ENCODE results near the gene ZNF524.

ZNF524 gene

GRCh38 chr19:55594996-55595545, 5.0 kb upstream of the ZNF524 start:
- H3K27me3 ChIP-seq (ENCODE audit: control insufficient read depth, insufficient read depth, low read length): no peaks in the 10 kb centered on the region
- H3K4me2 ChIP-seq (ENCODE audit: low read length): no peak overlapping the region
- no peak overlapping the region for H3K9ac ChIP-seq (ENCODE audit: low read depth, low read length)
- no peaks in the 10 kb centered on the region for H3K9me3 ChIP-seq (replicated peaks; ENCODE audit: low read length)
- peaks cover 5% of the 10 kb centered on the region for H3K4me1 ChIP-seq (ENCODE audit: control insufficient read depth, insufficient read depth, low read length)
- H3K36me3 ChIP-seq (ENCODE audit: insufficient read depth, low read length): peaks cover 26% of the 10 kb centered on the region
- no peak overlapping the region for H3K4me3 ChIP-seq (ENCODE audit: low read length)

- Histone ChIP-seq H3K4me1 (ENCODE audit: control insufficient read depth, insufficient read depth, low read length) (peaks cover 11% of the 10 kb centered on the region), H3K27me3 (ENCODE audit: control insufficient read depth, insufficient read depth, low read length) (no peaks in the 10 kb centered on the region), H3K9me3 (replicated peaks; ENCODE audit: low read length) (no peaks in the 10 kb centered on the region), H3K4me2 (ENCODE audit: low read length) (no peak overlapping the region), H3K9ac (ENCODE audit: low read depth, low read length) (no peak overlapping the region), H3K36me3 (ENCODE audit: insufficient read depth, low read length) (peaks cover 26% of the 10 kb centered on the region), H3K4me3 (ENCODE audit: low read length) (no peak overlapping the region)
These were observed 3.8 kb upstream of the ZNF524 start for GRCh38 chr19:55596304-55596703.

- H3K4me2 ChIP-seq (ENCODE audit: low read length): no peak overlapping the region
- H3K4me1 ChIP-seq (ENCODE audit: control insufficient read depth, insufficient read depth, low read length): peaks cover 14% of the 10 kb centered on the region
- H3K36me3 ChIP-seq (ENCODE audit: insufficient read depth, low read length): peaks cover 26% of the 10 kb centered on the region
- H3K4me3 ChIP-seq (ENCODE audit: low read length): no peak overlapping the region
- no peaks in the 10 kb centered on the region for H3K9me3 ChIP-seq (replicated peaks; ENCODE audit: low read length)
- H3K9ac ChIP-seq (ENCODE audit: low read depth, low read length): no peak overlapping the region
- no peaks in the 10 kb centered on the region for H3K27me3 ChIP-seq (ENCODE audit: control insufficient read depth, insufficient read depth, low read length)
These were observed 2.6 kb upstream of the ZNF524 start for GRCh38 chr19:55597501-55597921.

GRCh38 chr19:55598034-55598433, 2.1 kb upstream of the ZNF524 start:
- H3K27me3 ChIP-seq (ENCODE audit: control insufficient read depth, insufficient read depth, low read length): no peaks in the 10 kb centered on the region
- H3K4me1 ChIP-seq (ENCODE audit: control insufficient read depth, insufficient read depth, low read length): peaks cover 14% of the 10 kb centered on the region
- H3K36me3 ChIP-seq (ENCODE audit: insufficient read depth, low read length): peaks cover 26% of the 10 kb centered on the region

GRCh38 chr19:55598719-55599467, 1.2 kb upstream of the ZNF524 start:
- no peaks in the 10 kb centered on the region for H3K27me3 ChIP-seq (ENCODE audit: control insufficient read depth, insufficient read depth, low read length)
- peak overlapping the region; percentile 95 for H3K9ac ChIP-seq (ENCODE audit: low read depth, low read length)
- peak overlapping the region; percentile 88 for H3K4me2 ChIP-seq (ENCODE audit: low read length)
- H3K4me3 ChIP-seq (ENCODE audit: low read length): peak overlapping the region; percentile 100
- peaks cover 14% of the 10 kb centered on the region for H3K4me1 ChIP-seq (ENCODE audit: control insufficient read depth, insufficient read depth, low read length)
- H3K9me3 ChIP-seq (replicated peaks; ENCODE audit: low read length): no peaks in the 10 kb centered on the region
- H3K36me3 ChIP-seq (ENCODE audit: insufficient read depth, low read length): peaks cover 26% of the 10 kb centered on the region

More at GRCh38 chr19:55598034-55598433, 2.1 kb upstream of the ZNF524 start:
- H3K4me3 ChIP-seq (ENCODE audit: low read length): no peak overlapping the region
- no peaks in the 10 kb centered on the region for H3K9me3 ChIP-seq (replicated peaks; ENCODE audit: low read length)
- H3K4me2 ChIP-seq (ENCODE audit: low read length): peak overlapping the region; percentile 88
- H3K9ac ChIP-seq (ENCODE audit: low read depth, low read length): no peak overlapping the region

- H3K9ac ChIP-seq (ENCODE audit: low read depth, low read length): peak within 1 kb of the TSS; percentile 95
- peak within 1 kb of the TSS; percentile 95 for H3K4me2 ChIP-seq (ENCODE audit: low read length)
- peak within 1 kb of the TSS; percentile 100 for H3K4me3 ChIP-seq (ENCODE audit: low read length)
- H3K36me3 ChIP-seq (ENCODE audit: insufficient read depth, low read length): peaks cover 26% of the 10 kb centered on the region
- peaks cover 16% of the 10 kb centered on the region for H3K4me1 ChIP-seq (ENCODE audit: control insufficient read depth, insufficient read depth, low read length)
- no peaks in the 10 kb centered on the region for H3K27me3 ChIP-seq (ENCODE audit: control insufficient read depth, insufficient read depth, low read length)
- H3K9me3 ChIP-seq (replicated peaks; ENCODE audit: low read length): no peaks in the 10 kb centered on the region
These were observed 633 bp upstream of the ZNF524 start, which contains the start of gene FIZ1 for GRCh38 chr19:55599468-55599841. Gene FIZ1, minus strand, starts transcription at chr19:55599517. Its CDS starts 1,652 bp downstream, at chr19:55597865.

- Histone ChIP-seq H3K9ac (ENCODE audit: low read depth, low read length) (peak overlapping the region; percentile 95), H3K4me3 (ENCODE audit: low read length) (peak overlapping the region; percentile 100), H3K9me3 (replicated peaks; ENCODE audit: low read length) (no peaks in the 10 kb centered on the region), H3K4me2 (ENCODE audit: low read length) (peak overlapping the region; percentile 95), H3K36me3 (ENCODE audit: insufficient read depth, low read length) (peaks cover 19% of the 10 kb centered on the region), H3K27me3 (ENCODE audit: control insufficient read depth, insufficient read depth, low read length) (no peaks in the 10 kb centered on the region), H3K4me1 (ENCODE audit: control insufficient read depth, insufficient read depth, low read length) (peaks cover 20% of the 10 kb centered on the region)
These were observed 557 bp downstream of the ZNF524 start for GRCh38 chr19:55600662-55601028.

GRCh38 chr19:55601084-55601483, 996 bp downstream of the ZNF524 start:
- H3K36me3 ChIP-seq (ENCODE audit: insufficient read depth, low read length): peaks cover 15% of the 10 kb centered on the region
- peak overlapping the region; percentile 95 for H3K4me2 ChIP-seq (ENCODE audit: low read length)
- no peaks in the 10 kb centered on the region for H3K27me3 ChIP-seq (ENCODE audit: control insufficient read depth, insufficient read depth, low read length)
- H3K9me3 ChIP-seq (replicated peaks; ENCODE audit: low read length): no peaks in the 10 kb centered on the region
- H3K4me3 ChIP-seq (ENCODE audit: low read length): peak overlapping the region; percentile 100
- H3K9ac ChIP-seq (ENCODE audit: low read depth, low read length): peak overlapping the region; percentile 95
- peaks cover 20% of the 10 kb centered on the region for H3K4me1 ChIP-seq (ENCODE audit: control insufficient read depth, insufficient read depth, low read length)

- H3K4me1 ChIP-seq (ENCODE audit: control insufficient read depth, insufficient read depth, low read length): peaks cover 29% of the 10 kb centered on the region
- H3K36me3 ChIP-seq (ENCODE audit: insufficient read depth, low read length): peaks cover 6% of the 10 kb centered on the region
- H3K9ac ChIP-seq (ENCODE audit: low read depth, low read length): no peak overlapping the region
- H3K4me3 ChIP-seq (ENCODE audit: low read length): no peak overlapping the region
- H3K27me3 ChIP-seq (ENCODE audit: control insufficient read depth, insufficient read depth, low read length): no peaks in the 10 kb centered on the region
- no peak overlapping the region for H3K4me2 ChIP-seq (ENCODE audit: low read length)
- no peaks in the 10 kb centered on the region for H3K9me3 ChIP-seq (replicated peaks; ENCODE audit: low read length)
These were observed 2.3 kb downstream of the ZNF524 start for GRCh38 chr19:55602104-55603001.

GRCh38 chr19:55603115-55603514, 3.0 kb downstream of the ZNF524 start:
- Histone ChIP-seq H3K4me3 (ENCODE audit: low read length) (no peak overlapping the region), H3K9me3 (replicated peaks; ENCODE audit: low read length) (no peaks in the 10 kb centered on the region), H3K9ac (ENCODE audit: low read depth, low read length) (no peak overlapping the region), H3K4me1 (ENCODE audit: control insufficient read depth, insufficient read depth, low read length) (peaks cover 29% of the 10 kb centered on the region), H3K36me3 (ENCODE audit: insufficient read depth, low read length) (peaks cover under 1% of the 10 kb centered on the region), H3K27me3 (ENCODE audit: control insufficient read depth, insufficient read depth, low read length) (no peaks in the 10 kb centered on the region), H3K4me2 (ENCODE audit: low read length) (no peak overlapping the region)

GRCh38 chr19:55603581-55604292, 3.6 kb downstream of the ZNF524 start:
- Histone ChIP-seq H3K4me2 (ENCODE audit: low read length) (no peak overlapping the region), H3K4me1 (ENCODE audit: control insufficient read depth, insufficient read depth, low read length) (peaks cover 25% of the 10 kb centered on the region), H3K9me3 (replicated peaks; ENCODE audit: low read length) (no peaks in the 10 kb centered on the region), H3K9ac (ENCODE audit: low read depth, low read length) (no peak overlapping the region), H3K27me3 (ENCODE audit: control insufficient read depth, insufficient read depth, low read length) (no peaks in the 10 kb centered on the region), H3K36me3 (ENCODE audit: insufficient read depth, low read length) (no peaks in the 10 kb centered on the region), H3K4me3 (ENCODE audit: low read length) (no peak overlapping the region)
